Natural killer cell (primary cell): Measurements from ENCODE around the gene TTC22. TPM values are rescaled to one million over a fixed set of nuclear protein-coding genes. Genes with fewer than 3 reads are reported as not detected.

ENCODE experiments used
- ATAC-seq, 3 donors: fragments of 150-1000 bp in 2 of 3; fragments of 200-7000 bp in 1 of 3; cut with Tn5 transposase; 1 replicate in 1 of 3; 2 replicates in 2 of 3; pipeline ENCODE4 v1.10.0; 2021; ENCODE audit warnings: mild to moderate bottlenecking in 2 of 3, moderate library complexity in 2 of 3
- DNase-seq, 2 donors: peaks; one replicate each; pipeline versions ENCODE4 v3.0.0 to v3.0.0-alpha.2; 2013 to 2021; ENCODE audit warnings: mixed read lengths in 1 of 2
- H3K27ac ChIP-seq: one replicate; pipeline ENCODE4 v1.5.1; 2013; ENCODE audit warnings: mild to moderate bottlenecking, low read length
- H3K27me3 ChIP-seq: one replicate; pipeline ENCODE4 v1.6.1; 2013; ENCODE audit warnings: low read length; ENCODE audit not compliant: control insufficient read depth, insufficient read depth
- H3K36me3 ChIP-seq: one replicate; pipeline ENCODE4 v1.6.1; 2013; ENCODE audit warnings: low read length; ENCODE audit not compliant: control insufficient read depth, insufficient read depth
- H3K4me1 ChIP-seq: one replicate; pipeline ENCODE4 v1.6.1; 2013; ENCODE audit warnings: low read length; ENCODE audit not compliant: control insufficient read depth, insufficient read depth
- H3K4me3 ChIP-seq: one replicate; pipeline ENCODE4 v1.5.1; 2013; ENCODE audit warnings: low read length
- H3K9me3 ChIP-seq: one replicate; pipeline ENCODE4 v1.6.1; 2013; ENCODE audit warnings: low read length; ENCODE audit not compliant: control insufficient read depth, insufficient read depth
- H3K27ac Mint-ChIP-seq, 2 donors: one replicate each; pipeline ENCODE4 v1.8.0; 2022; ENCODE audit warnings: mild to moderate bottlenecking in 2 of 2, mixed read lengths in 2 of 2, moderate library complexity in 1 of 2
- H3K27me3 Mint-ChIP-seq, 2 donors: one replicate each; pipeline ENCODE4 v1.8.0; 2022; ENCODE audit warnings: low read depth in 2 of 2, mixed read lengths in 2 of 2
- H3K36me3 Mint-ChIP-seq: one replicate; pipeline ENCODE4 v1.8.0; 2022; ENCODE audit warnings: mixed read lengths
- H3K4me1 Mint-ChIP-seq, 2 donors: one replicate each; pipeline ENCODE4 v1.8.0; 2022; ENCODE audit warnings: mixed read lengths in 2 of 2
- H3K4me3 Mint-ChIP-seq: one replicate; pipeline ENCODE4 v1.8.0; 2022; ENCODE audit warnings: mild to moderate bottlenecking, moderate library complexity, mixed read lengths
- H3K9me3 Mint-ChIP-seq, 2 donors: one replicate each; pipeline ENCODE4 v1.8.0; 2022; ENCODE audit warnings: mixed read lengths in 2 of 2
- WGBS: methylation state at CpG from one replicate; pipeline ENCODE4 v1.1.7; 2013; ENCODE audit warnings: missing lambda C conversion rate; ENCODE audit not compliant: insufficient coverage; 5-methylcytosine and 5-hydroxymethylcytosine counted together
- intact Hi-C: fragments of 100-400 bp; cut with micrococcal nuclease; formaldehyde crosslinking; loops from one replicate; pipeline ENCODE4 v1.14.2; 2022
- total RNA-seq, 4 donors: library from RNA; stranded (reverse); fragments of 120-200 nt in 1 of 4; gene quantifications; one replicate each; pipeline versions ENCODE4 v1.2.3 to v1.2.4, GENCODE V29; 2013 to 2022
- TF ChIP-seq, protein P1 (sequence below): fragments of 200-600 bp; IDR thresholded peaks from one replicate; pipeline ENCODE4 v1.8.0; 2022; ENCODE audit warnings: antibody characterized with exemption

Gene TTC22
- total RNA-seq, 3 donors from 2014 or later (not counting 1 experiment from before 2014, with no cell fraction given) = 17.8 to 30.8 (median 26.5) TPM

DNA sequence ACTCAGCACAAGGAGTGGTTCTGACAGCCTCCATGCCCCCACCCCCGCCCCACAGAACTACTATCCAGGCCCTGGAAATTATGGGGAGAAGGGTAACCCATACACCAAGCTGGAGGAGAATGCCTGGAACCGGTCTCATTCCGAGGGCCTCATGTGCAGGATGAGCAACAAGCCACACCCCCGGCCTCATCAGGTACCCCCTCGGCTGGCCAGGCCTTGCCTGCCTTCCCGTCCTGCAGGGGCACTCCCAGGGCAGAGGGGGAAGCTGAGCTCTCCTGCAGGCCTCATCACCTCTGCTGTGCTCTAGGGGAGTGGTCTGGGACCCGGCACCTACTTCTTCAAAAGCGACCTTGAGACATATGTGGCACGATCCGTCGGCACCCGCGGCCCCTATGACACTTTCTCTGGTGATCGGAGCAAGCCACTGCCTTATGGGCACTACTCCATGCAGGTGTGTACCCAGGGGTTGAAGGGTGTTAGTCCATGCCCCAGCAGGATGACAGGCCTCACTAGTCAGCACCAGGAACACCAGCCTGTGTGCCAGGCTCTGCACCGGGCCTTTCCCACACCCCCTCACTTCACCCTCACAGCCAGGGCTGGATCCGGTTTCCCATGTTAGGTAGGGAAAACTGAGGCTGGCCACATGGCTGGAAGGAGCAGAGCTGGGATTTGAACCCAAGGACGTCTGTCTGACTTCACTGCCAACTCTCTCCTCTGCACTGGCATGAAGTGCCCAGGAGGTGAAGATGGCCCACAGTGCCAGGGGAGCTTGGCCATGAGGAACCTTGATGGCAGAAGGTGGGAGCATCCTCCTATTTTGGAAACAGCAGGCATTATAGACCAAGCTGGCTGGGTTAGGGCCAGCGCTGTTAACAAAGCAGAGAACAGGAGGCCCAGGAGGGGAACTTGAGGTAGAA is 10.9 kb upstream of the TTC22 start:
- Histone ChIP-seq H3K27ac (no peak overlapping the region), H3K27me3 (no peaks in the 10 kb centered on the region), H3K4me1 (peaks cover 59% of the 10 kb centered on the region), H3K36me3 (peaks cover 8% of the 10 kb centered on the region), H3K9me3 (no peaks in the 10 kb centered on the region), H3K4me3 (no peak overlapping the region)
- Mint-ChIP-seq H3K4me1 (peaks cover 44 to 58% of the 10 kb centered on the region in 2 donors), H3K4me3 (no peak overlapping the region), H3K36me3 (no peaks in the 10 kb centered on the region), H3K27me3 (no peaks in the 10 kb centered on the region), H3K9me3 (no peaks in the 10 kb centered on the region), H3K27ac (peak overlapping the region in 1 of 2 donors; percentile 22)
- TF ChIP-seq, protein P1, sequence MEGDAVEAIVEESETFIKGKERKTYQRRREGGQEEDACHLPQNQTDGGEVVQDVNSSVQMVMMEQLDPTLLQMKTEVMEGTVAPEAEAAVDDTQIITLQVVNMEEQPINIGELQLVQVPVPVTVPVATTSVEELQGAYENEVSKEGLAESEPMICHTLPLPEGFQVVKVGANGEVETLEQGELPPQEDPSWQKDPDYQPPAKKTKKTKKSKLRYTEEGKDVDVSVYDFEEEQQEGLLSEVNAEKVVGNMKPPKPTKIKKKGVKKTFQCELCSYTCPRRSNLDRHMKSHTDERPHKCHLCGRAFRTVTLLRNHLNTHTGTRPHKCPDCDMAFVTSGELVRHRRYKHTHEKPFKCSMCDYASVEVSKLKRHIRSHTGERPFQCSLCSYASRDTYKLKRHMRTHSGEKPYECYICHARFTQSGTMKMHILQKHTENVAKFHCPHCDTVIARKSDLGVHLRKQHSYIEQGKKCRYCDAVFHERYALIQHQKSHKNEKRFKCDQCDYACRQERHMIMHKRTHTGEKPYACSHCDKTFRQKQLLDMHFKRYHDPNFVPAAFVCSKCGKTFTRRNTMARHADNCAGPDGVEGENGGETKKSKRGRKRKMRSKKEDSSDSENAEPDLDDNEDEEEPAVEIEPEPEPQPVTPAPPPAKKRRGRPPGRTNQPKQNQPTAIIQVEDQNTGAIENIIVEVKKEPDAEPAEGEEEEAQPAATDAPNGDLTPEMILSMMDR = no peak
- 93% methylated on average over 18 of the region's 18 CpGs for WGBS
- no peak for ATAC-seq
- intact Hi-C loops = loop anchor here (2.0 to 5.0 kb wide), 2 partner anchors 95 to 315 kb away; no protein-coding TSS in a partner anchor
- DNase-seq = no peak

GRCh38 chr1:54811066-54811465 is 9.9 kb upstream of the TTC22 start:
- ATAC-seq = no peak
- no peaks in the 10 kb centered on the region for H3K27me3 Mint-ChIP-seq
- DNase-seq = no peak
- H3K36me3 Mint-ChIP-seq = no peaks in the 10 kb centered on the region
- no peak overlapping the region for H3K4me3 ChIP-seq
- H3K9me3 Mint-ChIP-seq = no peaks in the 10 kb centered on the region
- H3K4me1 Mint-ChIP-seq = peaks cover 51 to 67% of the 10 kb centered on the region in 2 donors
- H3K4me1 ChIP-seq = peaks cover 68% of the 10 kb centered on the region
- TF ChIP-seq, protein P1 = no peak
- intact Hi-C loops = loop anchor here (2.0 to 5.0 kb wide), 2 partner anchors 94 to 314 kb away; no protein-coding TSS in a partner anchor
- peaks cover 8% of the 10 kb centered on the region for H3K36me3 ChIP-seq
- H3K27me3 ChIP-seq = no peaks in the 10 kb centered on the region
- WGBS = 93% methylated on average over 5 of the region's 5 CpGs
- H3K4me3 Mint-ChIP-seq = no peak overlapping the region
- H3K27ac ChIP-seq = no peak overlapping the region
- no peaks in the 10 kb centered on the region for H3K9me3 ChIP-seq
- H3K27ac Mint-ChIP-seq = peak overlapping the region in 1 of 2 donors; percentile 95

DNA sequence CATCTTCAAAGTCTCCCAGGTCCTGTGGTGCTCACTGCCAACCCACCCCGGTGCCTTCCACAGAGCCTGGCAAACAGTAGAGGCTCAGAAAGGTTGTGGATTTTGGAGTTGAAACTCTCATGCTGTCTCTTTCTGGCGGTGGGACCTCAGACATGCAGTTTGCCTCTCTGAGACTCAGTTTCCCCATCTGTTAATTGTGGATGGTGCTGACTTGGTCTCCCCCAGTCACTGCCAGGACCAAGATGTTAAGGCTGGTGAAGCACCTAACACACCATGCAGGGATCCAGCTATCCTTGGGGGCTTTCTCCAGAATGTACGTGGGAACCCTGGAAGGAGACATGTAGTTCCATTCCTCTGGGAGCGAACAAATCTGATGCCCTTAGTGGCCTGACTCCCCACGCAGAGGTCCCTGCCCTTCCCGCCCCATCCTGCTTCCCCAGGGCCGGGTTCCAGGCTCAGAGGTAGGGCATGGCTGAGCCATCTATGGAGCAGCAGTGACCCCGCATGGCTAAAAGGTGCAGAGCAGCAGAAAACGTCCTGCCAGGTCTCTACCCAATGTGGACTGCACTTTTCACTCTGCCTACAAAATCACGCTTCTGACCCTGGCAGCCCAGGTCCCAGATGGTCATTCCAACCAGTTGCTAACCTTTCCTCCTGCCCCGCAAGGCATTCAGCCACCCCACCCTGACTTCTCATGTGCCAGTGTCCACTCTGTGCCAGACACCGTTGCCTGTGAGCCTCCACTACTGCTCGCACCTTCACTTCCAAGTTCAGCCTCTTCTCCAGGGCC is 9.2 kb upstream of the TTC22 start:
- Mint-ChIP-seq H3K9me3 (no peaks in the 10 kb centered on the region), H3K36me3 (no peaks in the 10 kb centered on the region), H3K27ac (peak overlapping the region; percentile 94 to 95), H3K4me1 (peaks cover 54 to 64% of the 10 kb centered on the region in 2 donors), H3K4me3 (peak overlapping the region; percentile 40), H3K27me3 (no peaks in the 10 kb centered on the region)
- TF ChIP-seq, protein P1 = peak; percentile 87
- peak; percentile 37 to 46 (median 46) for ATAC-seq
- Histone ChIP-seq H3K36me3 (peaks cover 7% of the 10 kb centered on the region), H3K9me3 (no peaks in the 10 kb centered on the region), H3K4me3 (no peak overlapping the region), H3K27ac (no peak overlapping the region), H3K4me1 (peaks cover 75% of the 10 kb centered on the region), H3K27me3 (no peaks in the 10 kb centered on the region)
- intact Hi-C loops = loop anchor here (1.0 to 5.0 kb wide), 4 partner anchors 42 to 313 kb away; no protein-coding TSS in a partner anchor
- WGBS = 41% methylated on average over 13 of the region's 13 CpGs
- DNase-seq = peak; percentile 68 to 79
